ENCODE results near the gene MYBL2.
"Not testable (repeated sequence)": the region's sequence is repeated elsewhere in the genome, so short reads cannot be mapped to it uniquely, and the experiment has no call there.

The MYBL2 gene

DNA sequence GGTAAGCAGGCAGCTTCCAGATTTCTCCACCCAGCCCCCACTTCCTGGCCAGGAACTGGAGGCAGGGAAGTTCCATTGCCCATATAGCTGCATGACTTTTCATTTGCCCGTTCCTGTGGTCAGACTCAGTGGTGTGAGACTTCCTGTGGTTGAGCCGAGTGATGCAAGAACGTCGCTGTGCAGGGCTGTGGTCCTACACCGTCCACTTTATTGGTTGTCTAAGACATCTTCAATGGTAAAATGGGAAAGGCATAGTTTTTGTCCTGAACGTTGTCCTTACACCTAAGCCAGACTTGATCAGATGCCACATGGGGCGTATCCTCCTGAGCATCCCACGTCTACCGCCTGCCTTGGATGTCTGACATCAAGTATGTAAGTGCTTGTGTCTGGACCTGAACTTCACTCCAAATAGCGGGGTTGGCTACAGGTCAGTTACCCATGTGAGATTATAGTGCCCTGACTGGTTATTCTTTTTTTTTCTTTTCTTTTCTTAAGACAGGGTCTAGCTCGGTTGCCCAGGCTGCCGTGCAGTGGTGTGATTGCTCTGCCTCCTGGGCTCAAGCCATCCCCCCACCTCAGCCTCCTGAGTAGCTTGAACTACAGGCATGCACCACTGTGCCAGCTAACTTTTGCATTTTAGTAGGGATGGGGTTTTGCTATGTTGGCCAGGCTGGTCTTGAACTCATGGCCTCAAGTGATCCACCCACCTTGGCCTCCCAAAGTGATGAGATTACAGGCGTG, 85.8 kb downstream of the MYBL2 start:
- DNase-seq: no peak

DNA sequence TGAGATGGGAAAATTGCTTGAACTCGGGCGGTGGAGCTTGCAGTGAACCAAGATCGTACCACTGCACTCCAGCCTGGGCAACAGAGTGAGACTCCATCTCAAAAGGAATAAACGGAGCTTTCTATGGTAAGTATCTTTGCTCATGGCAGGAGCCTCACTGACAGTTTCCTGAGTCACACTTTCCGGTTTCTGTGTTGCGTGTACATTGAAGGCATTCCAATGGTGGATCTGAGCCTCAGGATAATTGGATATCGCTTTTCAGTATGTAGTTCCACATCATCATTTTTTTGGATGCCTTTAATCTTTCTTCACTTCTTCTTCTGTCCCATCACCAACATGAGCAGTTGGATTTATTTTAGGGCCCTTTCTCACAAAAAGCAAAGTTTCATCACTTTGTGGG, 88.5 kb downstream of the MYBL2 start:
- DNase-seq: no peak

DNA sequence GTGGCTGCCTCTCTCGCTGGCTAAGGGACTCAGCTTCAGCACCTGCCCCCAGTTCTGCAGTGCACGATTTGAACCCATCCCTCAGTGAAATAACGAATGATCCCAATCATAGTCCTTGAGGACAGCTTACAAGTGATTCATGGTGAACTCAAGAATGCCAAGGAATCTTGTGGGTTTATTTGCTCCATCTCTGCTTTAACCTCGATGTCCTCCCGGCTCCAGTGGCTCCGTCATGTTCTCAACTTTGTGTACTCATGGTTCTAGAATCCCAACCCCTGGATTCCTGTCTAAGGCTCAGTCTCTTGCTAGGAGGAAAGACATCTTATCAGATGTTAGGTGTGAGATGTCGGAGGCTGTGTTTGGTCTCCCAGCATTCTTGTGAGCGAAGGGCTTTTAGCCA, 88.9 kb downstream of the MYBL2 start:
- DNase-seq: no peak

DNA sequence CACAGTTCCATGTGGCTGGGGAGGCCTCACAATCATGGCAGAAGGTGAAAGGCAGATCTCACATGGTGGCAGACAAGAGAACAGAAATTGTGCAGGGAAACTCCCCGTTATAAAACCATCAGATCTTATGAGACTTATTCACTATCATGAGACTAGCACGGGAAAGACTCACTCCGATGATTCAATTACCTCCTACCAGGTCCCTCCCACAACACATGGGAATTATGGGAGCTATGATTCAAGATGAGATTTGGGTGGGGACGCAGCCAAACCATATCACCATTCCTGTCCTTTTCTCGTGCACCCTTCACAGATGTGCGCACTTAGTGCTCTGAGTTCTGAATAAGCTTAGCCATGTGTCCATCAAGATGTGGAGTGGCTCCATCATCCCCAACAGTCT, 91.0 kb downstream of the MYBL2 start:
- not testable (repeated sequence) for DNase-seq

DNA sequence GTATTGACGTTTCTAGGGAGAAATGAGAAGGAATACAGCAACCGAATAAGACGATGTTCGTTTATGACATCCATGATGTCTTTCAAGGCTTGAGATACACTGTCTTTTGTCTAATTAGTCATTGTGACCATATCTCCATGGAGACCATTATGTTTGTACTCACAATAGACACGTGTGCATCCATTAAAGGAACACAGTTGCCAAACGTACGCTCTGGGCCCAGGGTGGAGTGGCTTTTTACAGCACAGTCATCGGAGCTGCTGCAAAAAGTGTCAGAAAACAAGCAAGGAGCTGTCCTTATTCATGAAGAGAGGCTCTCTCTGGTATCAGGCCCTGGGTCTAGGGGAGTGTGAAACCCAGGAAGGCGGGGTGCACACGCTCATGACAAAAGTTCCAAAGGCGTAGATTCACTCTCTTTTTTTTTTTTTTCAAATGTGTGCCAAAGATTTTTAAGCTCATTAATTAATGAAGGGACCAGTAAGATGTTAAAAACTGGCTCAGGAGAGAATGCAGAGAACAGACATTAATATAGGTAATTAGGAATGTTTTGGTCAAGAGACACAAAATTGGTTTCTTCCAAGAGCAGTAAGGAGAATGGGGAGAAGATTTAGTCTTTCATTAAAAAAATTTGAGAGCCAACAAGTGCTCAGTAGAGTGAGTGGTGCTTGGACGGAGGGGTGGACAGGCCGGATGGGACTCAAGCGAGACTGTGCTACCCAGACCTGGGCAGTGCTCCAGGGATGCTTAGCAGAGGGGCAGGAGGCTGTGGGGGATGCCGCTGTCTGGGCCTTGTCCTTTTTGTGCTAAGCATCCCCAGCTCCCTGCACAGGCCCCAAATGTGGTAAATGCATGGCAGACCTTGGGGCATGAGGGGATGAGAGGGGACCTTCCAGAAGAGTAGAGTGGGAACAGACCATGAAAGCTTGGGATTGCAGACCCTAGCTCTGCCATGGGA, 94.7 kb downstream of the MYBL2 start:
- DNase-seq: no peak

DNA sequence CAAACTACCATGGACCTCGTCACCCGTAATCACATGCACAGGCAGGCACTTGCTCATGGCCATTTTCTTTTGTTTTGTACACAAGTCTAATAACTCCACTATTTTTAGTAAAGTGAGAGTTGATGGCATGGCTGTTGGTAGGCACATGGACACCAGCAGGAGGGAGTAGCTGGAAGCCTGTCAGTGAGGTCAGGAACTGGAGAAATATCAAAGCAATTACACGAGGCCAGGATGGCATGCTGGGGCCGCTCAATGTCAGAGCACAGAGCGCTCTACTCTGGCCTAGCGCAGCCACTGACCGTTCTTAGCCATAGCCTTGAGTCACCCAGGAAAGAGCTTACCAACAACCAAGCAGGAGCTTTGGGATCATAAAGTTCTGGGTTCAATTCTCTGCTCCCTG, 96.0 kb downstream of the MYBL2 start:
- no peak for DNase-seq

DNA sequence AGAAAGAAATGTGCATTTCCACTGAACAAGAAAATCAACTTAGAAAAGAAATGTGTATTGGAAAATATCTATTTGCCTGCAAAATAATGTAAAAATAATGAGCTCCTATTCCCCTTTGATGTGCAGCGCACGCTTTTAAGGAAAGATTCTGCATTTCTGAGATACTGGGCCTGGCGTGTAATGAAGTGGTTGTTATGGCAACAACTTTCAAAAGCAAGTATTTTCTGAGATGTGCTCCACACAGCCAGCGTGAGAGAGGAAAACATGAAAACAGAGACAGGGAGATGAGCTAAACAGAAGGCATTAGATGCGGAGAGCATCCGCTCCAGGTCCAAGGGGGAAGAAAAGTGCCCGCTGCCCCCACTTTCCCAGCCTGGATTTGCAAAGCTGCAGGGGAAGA, 99.0 kb downstream of the MYBL2 start:
- DNase-seq: no peak
